GM12878 (cell line): Measurements from ENCODE around the gene ASAP2. TPM values are rescaled to one million over a fixed set of nuclear protein-coding genes. Genes with fewer than 3 reads are reported as not detected.

ENCODE experiments used
- ATAC-seq: fragments of 200-7000 bp; cut with Tn5 transposase; 3 replicates; pipeline ENCODE4 v1.9.1; 2020; ENCODE audit warnings: mild to moderate bottlenecking, moderate library complexity
- BruUV-seq: library from RNA; stranded (reverse); fragments of 400-500 nt; replicated peaks from 2 replicates; lab custom pipeline; 2021; lab: Mats Ljungman, UMichigan
- CTCF ChIA-PET: fragments of 300-600 bp; sonication (Branson Sonifier 250); formaldehyde crosslinking; extraction: SDS; loops from one replicate; lab custom pipeline; 2021; ENCODE audit warnings: inconsistent platforms; lab: Yijun Ruan, JAX
- POLR2A ChIA-PET: fragments of 350-600 bp; formaldehyde crosslinking; extraction: SDS; loops from one replicate; lab custom pipeline; 2021; ENCODE audit warnings: inconsistent platforms; lab: Charles Lee
- RAD21 ChIA-PET: fragments of 300-600 bp; sonication (Branson Sonifier 250); formaldehyde crosslinking; loops from one replicate; lab custom pipeline; 2023; ENCODE audit warnings: antibody characterized with exemption; ENCODE audit not compliant: unreplicated experiment; lab: Charles Lee
- SMC1A ChIA-PET: fragments of 300-600 bp; sonication (Branson Sonifier 250); formaldehyde crosslinking; loops from one replicate; lab custom pipeline; 2023; ENCODE audit not compliant: unreplicated experiment, uncharacterized antibody; lab: Charles Lee
- DNase-seq: peaks from one replicate; pipeline ENCODE4 v3.0.0-alpha.2; 2011; ENCODE audit warnings: low read depth, low spot score
- FAIRE-seq: peaks from 3 replicates; lab custom pipeline; 2011; peaks lifted over from hg19 to GRCh38; lab: Jason Lieb, UNC
- H2AFZ ChIP-seq: 2 replicates; pipeline ENCODE4 v1.6.0; 2011; ENCODE audit warnings: low read depth, low read length, control low read depth; ENCODE audit not compliant: control insufficient read depth
- H3K27ac ChIP-seq: 2 replicates; pipeline ENCODE4 v1.5.1; 2011; ENCODE audit warnings: control low read depth; ENCODE audit not compliant: control insufficient read depth, insufficient read depth
- H3K27me3 ChIP-seq, 2 experiments: replicated peaks in 1 of 2; 2 replicates each; pipeline versions ENCODE4 v1.6.0 to v1.6.1; 2011; ENCODE audit warnings: low read length in 1 of 2; ENCODE audit not compliant: control insufficient read depth in 2 of 2, insufficient read depth in 2 of 2
- H3K36me3 ChIP-seq, 2 experiments: 2 replicates each; pipeline ENCODE4 v1.5.1; 2011; ENCODE audit warnings: low read length in 1 of 2; ENCODE audit not compliant: control insufficient read depth in 2 of 2, insufficient read depth in 2 of 2
- H3K4me1 ChIP-seq: 2 replicates; pipeline ENCODE4 v1.6.1; 2011; ENCODE audit warnings: mild to moderate bottlenecking, low read length, moderate library complexity, mixed read lengths; ENCODE audit not compliant: control insufficient read depth, insufficient read depth
- H3K4me2 ChIP-seq: 2 replicates; pipeline ENCODE4 v1.6.0; 2011; ENCODE audit warnings: control low read depth; ENCODE audit not compliant: control insufficient read depth, insufficient read depth
- H3K4me3 ChIP-seq: fragments of 200-600 bp; sonication (generic); 2 replicates; pipeline ENCODE4 v1.5.1; 2016
- H3K79me2 ChIP-seq: 2 replicates; pipeline ENCODE4 v1.6.0; 2011; ENCODE audit warnings: low read length; ENCODE audit not compliant: control insufficient read depth, insufficient read depth
- H3K9ac ChIP-seq: 2 replicates; pipeline ENCODE4 v1.8.0; 2011; ENCODE audit warnings: low read length, control low read depth, mixed read lengths; ENCODE audit not compliant: control insufficient read depth, insufficient read depth
- H3K9me3 ChIP-seq: replicated peaks from 3 replicates; pipeline ENCODE4 v1.5.1; 2011; ENCODE audit warnings: mild to moderate bottlenecking, low read length; ENCODE audit not compliant: control insufficient read depth, insufficient read depth
- H4K20me1 ChIP-seq: 2 replicates; pipeline ENCODE4 v1.6.0; 2011; ENCODE audit not compliant: control insufficient read depth, insufficient read depth
- ESRRA ChIP-seq: IDR thresholded peaks from 2 replicates; pipeline ENCODE4 v1.6.1; 2012; ENCODE audit warnings: mild to moderate bottlenecking, low read length, improper control_type of control experiment
- HDAC2 ChIP-seq: fragments of 200-600 bp; sonication (generic); IDR thresholded peaks from 2 replicates; pipeline ENCODE4 v1.6.1; 2017
- MEF2B ChIP-seq: fragments of 450-650 bp; IDR thresholded peaks from 2 replicates; pipeline ENCODE4 v1.6.1; 2018; ENCODE audit warnings: mild to moderate bottlenecking, moderate library complexity; ENCODE audit not compliant: partially characterized antibody, poor library complexity, severe bottlenecking
- MYC ChIP-seq: IDR thresholded peaks from 2 replicates; pipeline ENCODE4 v1.6.1; 2011; ENCODE audit warnings: mild to moderate bottlenecking, low read length, moderate library complexity, inconsistent platforms; ENCODE audit not compliant: insufficient read depth, insufficient replicate concordance, insufficient read length, severe bottlenecking
- POLR2AphosphoS2 ChIP-seq: IDR thresholded peaks from 2 replicates; pipeline ENCODE4 v1.6.1; 2011; ENCODE audit warnings: low read depth, mild to moderate bottlenecking, low read length, improper control_type of control experiment, moderate library complexity
- RAD21 ChIP-seq: IDR thresholded peaks from 2 replicates; pipeline ENCODE4 v1.6.1; 2011; ENCODE audit warnings: mild to moderate bottlenecking, low read depth, low read length, moderate library complexity; ENCODE audit not compliant: insufficient read depth
- SREBF1 ChIP-seq: IDR thresholded peaks from 2 replicates; pipeline ENCODE4 v1.6.1; 2012; ENCODE audit warnings: mild to moderate bottlenecking, low read length
- STAT1 ChIP-seq: fragments of 450-650 bp; conservative IDR thresholded peaks from 2 replicates; pipeline ENCODE4 v1.6.1; 2014; ENCODE audit warnings: antibody characterized with exemption, mild to moderate bottlenecking
- STAT3 ChIP-seq: IDR thresholded peaks from 2 replicates; pipeline ENCODE4 v1.6.1; 2011; ENCODE audit warnings: low read depth, low read length, improper control_type of control experiment
- ZNF24 ChIP-seq: fragments of 450-650 bp; IDR thresholded peaks from 2 replicates; pipeline ENCODE4 v1.6.1; 2017; ENCODE audit warnings: antibody characterized with exemption, mild to moderate bottlenecking
- WGBS: methylation state at CpG from one replicate; pipeline ENCODE4 v1.1.6; 2016; ENCODE audit warnings: low lambda C conversion rate; ENCODE audit not compliant: insufficient replicate concordance, insufficient coverage; ENCODE audit errors: missing lambda C conversion rate; 5-methylcytosine and 5-hydroxymethylcytosine counted together
- in situ Hi-C: fragments of 300-500 bp; cut with MboI; formaldehyde crosslinking; loops from 9 replicates; pipeline ENCODE4 v1.14.3; 2018; ENCODE audit warnings: mixed read lengths
- intact Hi-C: fragments of 100-400 bp; cut with micrococcal nuclease; formaldehyde crosslinking; loops from one replicate; pipeline ENCODE4 v1.14.2; 2022; ENCODE audit not compliant: unreplicated experiment
- polyA plus RNA-seq, 11 experiments: library from polyadenylated mRNA; depleted of rRNA in 4 of 11; unstranded in 6 of 11; stranded (reverse) in 5 of 11; fragments of >200 nt; fragmentation: Nextera tagmentation in 4 of 11; fragmentation: Illumina TruSeq in 1 of 11; extraction: Ambion mirVana in 4 of 11; extraction: Trizol in 1 of 11; gene quantifications; 1 replicate in 1 of 11; 2 replicates in 10 of 11; pipeline versions ENCODE4 v1.2.1 to v1.2.3, GENCODE V29; 2011 to 2016; ENCODE audit warnings: inconsistent platforms in 2 of 11, missing spikeins in 2 of 11, low read depth in 1 of 11
- total RNA-seq, 4 experiments: library from RNA; depleted of rRNA in 3 of 4; stranded (reverse); fragments of >200 nt in 3 of 4; fragmentation: Illumina TruSeq in 1 of 4; extraction: Trizol in 1 of 4; gene quantifications; 2 replicates each; pipeline versions ENCODE4 v1.2.1 to v1.2.3, GENCODE V29; 2013 to 2021
- TF ChIP-seq, protein P1 (sequence below): fragments of 150-350 bp; IDR thresholded peaks from 2 replicates; pipeline ENCODE4 v1.6.1; 2016; ENCODE audit warnings: low read depth, low read length
- TF ChIP-seq, protein P2 (sequence below): fragments of 450-650 bp; IDR thresholded peaks from 2 replicates; pipeline ENCODE4 v1.6.1; 2014; ENCODE audit warnings: mild to moderate bottlenecking

Gene ASAP2
- total and polyA plus RNA-seq, 10 of the 15 experiments (the other 5 are each of a cell fraction or from before 2014, with no cell fraction given) = 0.05 to 0.27 (median 0.07) TPM; not detected in 4

DNA sequence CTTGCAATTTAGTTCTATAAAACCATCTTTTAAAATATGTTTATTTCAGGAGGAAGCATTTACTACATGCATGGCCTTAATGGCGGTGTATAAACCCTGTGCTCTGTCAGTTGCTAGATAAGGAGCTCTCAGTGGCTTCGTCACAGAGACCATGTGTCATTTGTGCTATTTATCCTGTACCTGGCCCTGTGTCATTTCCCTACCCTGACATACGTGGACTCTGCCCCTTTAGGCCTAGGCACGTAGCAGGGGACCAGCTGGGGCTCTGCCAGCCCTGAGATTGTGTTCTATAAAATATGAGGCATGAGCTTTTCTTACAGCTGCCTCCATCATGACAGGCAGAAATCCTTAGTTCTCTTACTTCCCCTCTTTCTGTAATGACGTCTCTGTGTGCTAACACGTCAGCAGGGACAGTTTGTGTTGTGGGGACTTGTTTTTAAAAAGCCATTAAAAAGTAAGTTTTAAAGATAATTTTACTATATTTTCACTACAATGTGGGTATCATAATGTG, 128.8 kb downstream of the ASAP2 start:
- ChIA-PET CTCF (interaction anchor here (1.0 to 1.7 kb wide), 3 partner anchors 130 to 194 kb away, joined by 3 to 6 read pairs (median 3); no protein-coding TSS in a partner anchor), SMC1A (interaction anchor here (1.0 to 2.0 kb wide), 2 partner anchors 30 to 192 kb away, joined by 3 to 4 read pairs; no protein-coding TSS in a partner anchor), RAD21 (interaction anchor here (1.3 kb wide), 1 partner anchor 192 kb away, joined by 3 read pairs; no protein-coding TSS in a partner anchor), POLR2A (no interaction called here)
- Histone ChIP-seq H3K36me3 (no peaks in the 10 kb centered on the region), H3K79me2 (no peaks in the 10 kb centered on the region), H3K9me3 (no peaks in the 10 kb centered on the region; the same call in 2 of the 3 replicates), H2AFZ (no peak overlapping the region), H3K4me2 (no peak overlapping the region), H3K27me3 (peaks cover 0 to under 1% of the 10 kb centered on the region in 2 experiments; a peak in 1 of 4 replicates), H3K4me1 (no peaks in the 10 kb centered on the region; the same call in 1 of the 2 replicates), H4K20me1 (no peaks in the 10 kb centered on the region), H3K4me3 (no peak overlapping the region), H3K27ac (no peak overlapping the region), H3K9ac (no peak overlapping the region)
- TF ChIP-seq STAT3 = no peak
- no peak for TF ChIP-seq ZNF24
- TF ChIP-seq RAD21 = no peak
- TF ChIP-seq ESRRA = no peak
- BruUV-seq = no TSS peak
- in situ Hi-C loops = no loop called here
- intact Hi-C loops = loop anchor here (10.0 kb wide), 1 partner anchor 191 kb away; no protein-coding TSS in a partner anchor
- no peak for DNase-seq
- WGBS = 0% methylated on average over 6 of the region's 6 CpGs
- no peak; the same call in 2 of the 3 replicates for ATAC-seq
- no peak for FAIRE-seq

DNA sequence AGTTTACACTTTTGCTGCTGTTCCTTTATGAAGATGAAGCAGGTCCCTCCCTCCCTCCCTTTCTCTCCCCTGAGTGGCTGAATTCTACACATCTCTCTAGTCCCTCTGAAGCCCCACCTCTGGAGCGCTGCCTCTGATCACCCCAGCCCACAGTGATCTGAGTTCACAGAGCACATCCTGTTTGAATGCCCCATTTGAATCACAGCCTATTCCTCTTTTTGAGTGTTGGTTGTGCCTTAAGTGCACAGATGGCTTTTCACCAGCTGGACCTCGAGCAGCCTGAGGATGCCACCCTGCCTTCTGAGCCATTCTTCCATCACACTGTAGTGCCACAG, 129.6 kb downstream of the ASAP2 start:
- BruUV-seq = no TSS peak
- WGBS = 5% methylated on average over 2 of the region's 2 CpGs
- Histone ChIP-seq H3K27me3 (peaks cover 0 to 2% of the 10 kb centered on the region in 2 experiments; a peak in 1 of 4 replicates), H4K20me1 (no peaks in the 10 kb centered on the region), H3K27ac (no peak overlapping the region), H3K36me3 (no peaks in the 10 kb centered on the region), H2AFZ (peak overlapping the region; percentile 21; the same call in 1 of the 2 replicates), H3K9me3 (no peaks in the 10 kb centered on the region; the same call in 2 of the 3 replicates), H3K4me2 (no peak overlapping the region; the same call in 1 of the 2 replicates), H3K9ac (no peak overlapping the region), H3K4me3 (no peak overlapping the region), H3K79me2 (no peaks in the 10 kb centered on the region), H3K4me1 (no peaks in the 10 kb centered on the region)
- DNase-seq (peak; percentile 4), ATAC-seq (peak; percentile 94), FAIRE-seq (no peak)
- SMC1A ChIA-PET = interaction anchor here (0.7 to 2.0 kb wide), 2 partner anchors 13 to 193 kb away, joined by 3 to 4 read pairs; no protein-coding TSS in a partner anchor
- CTCF ChIA-PET = interaction anchor here (1.4 kb wide), 1 partner anchor 193 kb away, joined by 3 read pairs; no protein-coding TSS in a partner anchor
- POLR2A ChIA-PET = no interaction called here
- RAD21 ChIA-PET = no interaction called here
- intact Hi-C loops = loop anchor here (10.0 kb wide), 1 partner anchor 191 kb away; no protein-coding TSS in a partner anchor
- in situ Hi-C loops = no loop called here
- no peak for TF ChIP-seq POLR2AphosphoS2
- TF ChIP-seq, protein P1, sequence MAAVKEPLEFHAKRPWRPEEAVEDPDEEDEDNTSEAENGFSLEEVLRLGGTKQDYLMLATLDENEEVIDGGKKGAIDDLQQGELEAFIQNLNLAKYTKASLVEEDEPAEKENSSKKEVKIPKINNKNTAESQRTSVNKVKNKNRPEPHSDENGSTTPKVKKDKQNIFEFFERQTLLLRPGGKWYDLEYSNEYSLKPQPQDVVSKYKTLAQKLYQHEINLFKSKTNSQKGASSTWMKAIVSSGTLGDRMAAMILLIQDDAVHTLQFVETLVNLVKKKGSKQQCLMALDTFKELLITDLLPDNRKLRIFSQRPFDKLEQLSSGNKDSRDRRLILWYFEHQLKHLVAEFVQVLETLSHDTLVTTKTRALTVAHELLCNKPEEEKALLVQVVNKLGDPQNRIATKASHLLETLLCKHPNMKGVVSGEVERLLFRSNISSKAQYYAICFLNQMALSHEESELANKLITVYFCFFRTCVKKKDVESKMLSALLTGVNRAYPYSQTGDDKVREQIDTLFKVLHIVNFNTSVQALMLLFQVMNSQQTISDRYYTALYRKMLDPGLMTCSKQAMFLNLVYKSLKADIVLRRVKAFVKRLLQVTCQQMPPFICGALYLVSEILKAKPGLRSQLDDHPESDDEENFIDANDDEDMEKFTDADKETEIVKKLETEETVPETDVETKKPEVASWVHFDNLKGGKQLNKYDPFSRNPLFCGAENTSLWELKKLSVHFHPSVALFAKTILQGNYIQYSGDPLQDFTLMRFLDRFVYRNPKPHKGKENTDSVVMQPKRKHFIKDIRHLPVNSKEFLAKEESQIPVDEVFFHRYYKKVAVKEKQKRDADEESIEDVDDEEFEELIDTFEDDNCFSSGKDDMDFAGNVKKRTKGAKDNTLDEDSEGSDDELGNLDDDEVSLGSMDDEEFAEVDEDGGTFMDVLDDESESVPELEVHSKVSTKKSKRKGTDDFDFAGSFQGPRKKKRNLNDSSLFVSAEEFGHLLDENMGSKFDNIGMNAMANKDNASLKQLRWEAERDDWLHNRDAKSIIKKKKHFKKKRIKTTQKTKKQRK = no peak
- no peak for TF ChIP-seq SREBF1
- no peak for TF ChIP-seq STAT1
- no peak for TF ChIP-seq MYC
- no peak for TF ChIP-seq RAD21
- no peak for TF ChIP-seq MEF2B
- TF ChIP-seq HDAC2 = no peak
- TF ChIP-seq, protein P2, sequence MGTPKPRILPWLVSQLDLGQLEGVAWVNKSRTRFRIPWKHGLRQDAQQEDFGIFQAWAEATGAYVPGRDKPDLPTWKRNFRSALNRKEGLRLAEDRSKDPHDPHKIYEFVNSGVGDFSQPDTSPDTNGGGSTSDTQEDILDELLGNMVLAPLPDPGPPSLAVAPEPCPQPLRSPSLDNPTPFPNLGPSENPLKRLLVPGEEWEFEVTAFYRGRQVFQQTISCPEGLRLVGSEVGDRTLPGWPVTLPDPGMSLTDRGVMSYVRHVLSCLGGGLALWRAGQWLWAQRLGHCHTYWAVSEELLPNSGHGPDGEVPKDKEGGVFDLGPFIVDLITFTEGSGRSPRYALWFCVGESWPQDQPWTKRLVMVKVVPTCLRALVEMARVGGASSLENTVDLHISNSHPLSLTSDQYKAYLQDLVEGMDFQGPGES = no peak
